NCI-H524 (cell line): ENCODE data around the gene SULT6B1.
A peak's percentile ranks its signal among the peaks of the same experiment; 100 is the strongest.

Source experiments
- DNase-seq, 2 experiments: peaks; one replicate each; lab custom pipeline; 2025; lab: John Stamatoyannopoulos, UW

Gene SULT6B1

DNA sequence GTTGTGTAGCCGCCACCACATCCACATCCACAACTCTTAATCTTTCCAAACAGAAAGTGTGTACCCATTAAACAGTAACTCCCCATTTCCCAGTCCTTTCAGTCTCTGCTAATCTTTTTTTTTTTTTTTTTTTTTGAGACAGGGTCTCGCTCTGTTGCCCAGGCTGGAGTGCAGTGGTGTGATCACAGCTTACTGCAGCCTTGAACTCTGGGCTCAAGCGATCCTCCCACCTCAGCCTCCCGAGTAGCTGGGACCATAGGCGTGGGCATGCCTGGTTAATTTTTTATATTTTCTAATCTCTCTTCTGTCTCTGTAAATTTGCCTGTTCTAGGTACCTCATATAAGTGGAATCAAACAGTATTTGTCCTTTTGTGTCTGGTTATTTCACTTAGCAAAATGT lies 35.2 kb downstream of the SULT6B1 start:
- DNase-seq: no peak

DNA sequence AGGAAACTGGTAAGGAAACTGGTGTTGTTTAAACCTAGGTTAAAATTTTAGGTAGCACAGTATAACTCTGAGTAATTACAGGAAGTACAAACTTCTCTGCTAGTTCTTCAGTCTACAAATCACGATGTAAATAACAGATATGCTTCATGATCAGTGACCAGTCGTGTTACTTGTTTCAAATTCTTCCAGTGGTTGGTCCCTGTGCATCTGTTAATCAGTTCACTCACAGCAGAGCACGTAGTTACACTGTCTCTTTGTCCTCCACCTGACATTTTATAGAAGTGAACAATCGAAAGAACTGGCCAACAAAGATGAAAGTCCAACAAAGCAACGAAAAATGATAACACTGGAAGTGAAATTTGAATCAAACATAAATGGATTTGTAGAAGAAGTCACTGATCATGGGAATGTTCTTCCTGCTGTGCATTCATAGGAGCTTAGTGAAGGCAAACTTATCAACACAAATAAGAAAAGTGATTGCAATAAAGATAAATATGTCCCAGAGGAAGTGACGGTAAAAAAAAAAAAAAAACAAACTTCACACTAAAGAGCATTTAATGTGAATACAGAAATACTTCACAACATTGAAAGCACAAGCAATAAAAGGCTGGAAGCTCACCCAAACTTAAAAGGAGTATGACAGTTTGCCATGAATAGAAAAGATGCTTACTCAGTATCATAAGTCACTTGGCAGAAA lies 38.7 kb downstream of the SULT6B1 start:
- DNase-seq: no peak

DNA sequence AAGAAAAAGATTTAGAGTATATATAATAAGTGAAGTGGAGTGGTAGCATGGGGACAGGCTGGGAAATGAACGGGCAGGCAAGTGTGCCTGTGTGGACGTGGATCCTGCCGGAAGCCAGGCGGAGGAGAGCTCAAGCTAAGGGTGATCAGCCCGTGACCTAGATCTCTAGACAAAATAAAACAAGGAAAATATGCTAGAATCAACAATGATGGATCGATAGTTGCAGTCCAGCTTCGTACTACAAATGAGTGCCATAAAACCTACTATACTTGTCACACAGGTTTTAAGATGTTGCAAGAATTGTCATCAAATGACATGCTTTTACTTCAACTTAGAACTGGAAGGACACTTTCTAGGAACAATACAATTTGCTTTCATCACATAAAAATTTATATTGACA lies 40.1 kb downstream of the SULT6B1 start:
- no peak for DNase-seq

DNA sequence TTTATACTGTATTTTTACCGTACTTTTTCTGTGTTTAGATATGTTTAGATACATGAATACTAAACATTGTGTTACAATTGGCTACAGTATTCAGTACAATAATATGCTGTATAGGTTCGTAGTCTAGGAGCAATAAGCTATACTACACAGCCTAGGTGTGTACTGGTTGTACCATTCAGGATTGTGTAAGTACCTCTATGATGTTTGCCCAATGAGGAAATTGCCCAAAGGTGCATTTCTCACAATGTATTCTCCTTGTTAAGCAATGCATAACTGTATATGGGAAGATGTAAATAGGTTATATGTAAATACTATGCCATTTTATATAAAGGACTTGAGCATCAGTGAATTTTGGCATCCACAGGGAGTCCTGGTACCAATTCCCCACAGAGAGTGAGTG lies 42.4 kb downstream of the SULT6B1 start:
- DNase-seq: no peak

DNA sequence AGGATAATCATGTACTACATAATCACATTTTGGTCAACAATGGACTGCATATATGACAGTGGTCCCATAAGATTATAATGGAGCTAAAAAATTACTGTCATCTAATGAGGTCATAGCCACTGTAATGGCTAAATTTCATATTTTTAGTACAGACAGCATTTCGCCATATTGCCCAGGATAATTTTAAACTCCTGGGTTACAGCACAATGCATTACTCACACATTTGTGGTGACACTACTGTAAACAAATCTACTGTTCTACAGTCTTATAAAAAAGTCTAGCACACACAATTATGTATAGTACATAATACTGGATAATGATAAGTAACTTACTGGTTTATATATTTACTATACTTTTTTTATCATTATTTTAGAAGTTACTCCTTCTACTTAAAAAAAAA lies 44.5 kb downstream of the SULT6B1 start:
- no peak for DNase-seq

DNA sequence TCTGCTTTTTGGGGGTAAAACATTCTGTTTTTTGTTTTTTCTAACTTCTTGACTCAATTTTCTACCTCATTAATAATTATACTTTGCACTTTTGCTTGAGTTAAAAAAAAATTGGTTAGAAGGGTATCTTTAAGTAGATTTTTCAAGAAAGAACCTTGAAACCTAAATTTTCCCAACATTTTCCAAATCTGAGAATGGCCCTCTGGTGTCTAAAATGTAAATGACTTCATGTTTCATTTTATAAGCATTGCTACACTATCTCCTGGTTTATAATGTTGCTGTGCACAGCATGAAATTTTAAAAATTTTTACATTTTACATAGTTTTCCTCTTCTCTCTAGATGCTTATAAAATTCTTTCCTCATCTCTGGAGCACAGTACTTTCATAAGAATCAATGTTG lies 45.9 kb downstream of the SULT6B1 start:
- no peak for DNase-seq

DNA sequence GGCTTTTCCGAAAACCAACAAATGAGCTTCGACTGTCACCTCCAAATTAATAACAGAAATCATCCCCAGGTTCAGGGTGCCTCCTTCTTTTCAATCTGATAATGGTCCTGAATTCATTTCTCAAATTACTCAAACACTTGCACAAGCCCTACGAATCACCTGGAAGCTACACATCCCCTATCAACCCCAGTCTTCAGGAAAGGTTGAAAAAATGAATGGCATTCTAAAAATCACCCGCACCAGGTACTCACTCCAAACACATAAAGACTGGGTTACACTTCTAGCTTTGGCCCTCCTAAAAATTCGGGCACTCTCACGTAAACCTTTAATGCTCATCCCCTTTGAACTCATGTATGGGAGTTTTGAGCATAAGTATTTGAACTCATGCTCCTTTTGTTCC lies 55.6 kb downstream of the SULT6B1 start:
- DNase-seq: no peak

DNA sequence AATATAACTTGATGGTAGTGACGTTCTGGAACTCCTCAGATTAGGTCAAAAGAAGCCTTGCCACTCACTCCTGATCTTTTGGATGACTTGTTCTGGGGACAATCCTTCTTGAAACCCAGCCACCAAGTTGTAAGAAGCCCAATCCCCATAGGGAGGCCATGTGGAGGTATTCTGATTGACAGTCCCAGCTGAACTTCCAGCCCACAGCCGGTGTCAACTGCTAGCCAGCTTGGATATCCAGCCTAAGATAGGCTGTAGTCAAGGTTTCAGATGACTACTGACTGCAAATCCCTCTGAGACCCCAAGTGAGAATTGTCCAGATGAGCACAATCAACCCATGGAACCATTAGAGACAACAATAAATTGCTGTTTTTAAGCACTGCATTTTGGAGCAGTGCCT lies 63.1 kb downstream of the SULT6B1 start:
- peak in 1 of 2 experiments; percentile 32 for DNase-seq

DNA sequence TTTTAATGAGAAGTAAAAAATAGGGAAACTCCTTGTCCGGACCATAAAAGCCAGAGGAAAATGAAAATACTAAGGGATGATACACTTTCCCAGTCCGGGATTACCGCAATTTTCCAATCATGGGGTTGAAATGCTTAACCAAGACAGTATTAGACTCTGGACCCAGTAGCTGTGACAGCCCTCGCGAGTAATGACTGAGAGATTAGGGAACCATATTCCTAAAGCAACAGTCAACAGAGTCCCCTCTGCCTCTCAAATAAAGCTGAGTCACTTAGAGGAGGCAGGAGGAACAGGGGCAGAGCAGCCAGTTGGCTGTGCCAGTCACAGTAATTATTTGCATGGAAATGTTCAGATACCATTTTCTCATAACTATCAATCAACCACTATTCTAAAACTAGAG lies 69.3 kb downstream of the SULT6B1 start:
- DNase-seq: no peak
